ENCODE results near the gene CEP83. TPM values are rescaled to one million over a fixed set of nuclear protein-coding genes. Genes with fewer than 3 reads are reported as not detected.

Gene CEP83
- total RNA-seq, 1 experiment from 2014 or later, result 19.2 TPM

DNA sequence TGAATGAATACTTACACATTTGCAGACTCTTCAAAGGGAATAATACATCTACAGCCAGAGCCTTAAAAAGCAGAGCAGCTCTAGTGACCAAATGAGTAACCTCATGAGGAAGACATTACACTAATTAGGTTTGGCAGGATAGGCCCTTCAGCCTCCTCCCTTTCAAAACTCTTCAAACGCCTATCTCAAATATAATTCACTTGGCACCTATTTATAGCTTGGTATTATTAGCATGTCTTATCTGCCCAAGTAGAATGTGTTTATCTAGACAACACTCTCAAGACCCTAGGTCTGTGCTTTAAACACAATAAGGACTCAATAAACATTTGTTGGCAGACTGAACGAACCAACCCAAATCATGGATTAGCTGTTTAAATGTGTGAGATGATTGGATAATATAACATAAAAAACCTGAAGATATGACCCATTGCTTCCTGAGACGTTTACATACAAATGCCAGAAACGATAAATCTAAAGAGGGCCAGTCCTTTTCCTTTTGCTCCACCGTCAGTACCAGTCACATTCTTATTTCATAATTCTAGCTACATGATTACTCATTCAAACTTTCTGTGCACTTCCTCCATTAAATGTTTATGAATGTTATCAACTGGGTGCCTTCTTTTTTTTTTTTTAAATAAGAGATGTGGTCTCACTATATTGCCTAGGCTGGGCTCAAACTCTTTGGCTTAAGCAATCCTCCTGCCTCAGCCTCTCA is 123.3 kb downstream of the CEP83 start:
- BruUV-seq (replicated peaks), result no TSS peak
- ChIA-PET POLR2A (no interaction called here), CTCF (no interaction called here), RAD21 (ENCODE audit: low non-redundant PET in 1 of 2, low total read pairs in 2 of 2, uncharacterized antibody in 2 of 2, unreplicated experiment in 2 of 2) (no interaction called here)
- ATAC-seq (no peak), DNase-seq (ENCODE audit: low read depth, low spot score) (no peak)
- TF ChIP-seq, protein P1, sequence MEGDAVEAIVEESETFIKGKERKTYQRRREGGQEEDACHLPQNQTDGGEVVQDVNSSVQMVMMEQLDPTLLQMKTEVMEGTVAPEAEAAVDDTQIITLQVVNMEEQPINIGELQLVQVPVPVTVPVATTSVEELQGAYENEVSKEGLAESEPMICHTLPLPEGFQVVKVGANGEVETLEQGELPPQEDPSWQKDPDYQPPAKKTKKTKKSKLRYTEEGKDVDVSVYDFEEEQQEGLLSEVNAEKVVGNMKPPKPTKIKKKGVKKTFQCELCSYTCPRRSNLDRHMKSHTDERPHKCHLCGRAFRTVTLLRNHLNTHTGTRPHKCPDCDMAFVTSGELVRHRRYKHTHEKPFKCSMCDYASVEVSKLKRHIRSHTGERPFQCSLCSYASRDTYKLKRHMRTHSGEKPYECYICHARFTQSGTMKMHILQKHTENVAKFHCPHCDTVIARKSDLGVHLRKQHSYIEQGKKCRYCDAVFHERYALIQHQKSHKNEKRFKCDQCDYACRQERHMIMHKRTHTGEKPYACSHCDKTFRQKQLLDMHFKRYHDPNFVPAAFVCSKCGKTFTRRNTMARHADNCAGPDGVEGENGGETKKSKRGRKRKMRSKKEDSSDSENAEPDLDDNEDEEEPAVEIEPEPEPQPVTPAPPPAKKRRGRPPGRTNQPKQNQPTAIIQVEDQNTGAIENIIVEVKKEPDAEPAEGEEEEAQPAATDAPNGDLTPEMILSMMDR (IDR thresholded peaks at IDR 0.05 in 2 of 3, conservative IDR thresholded peaks at IDR 0.05 in 1 of 3; ENCODE audit: borderline replicate concordance in 1 of 3, insufficient read depth in 1 of 3, low read depth in 2 of 3, low read length in 2 of 3), result no peak
- TF ChIP-seq JUND (IDR thresholded peaks at IDR 0.05) (no peak), FOSL1 (IDR thresholded peaks at IDR 0.05; ENCODE audit: low read depth) (no peak), TCF7L2 (IDR thresholded peaks at IDR 0.05; ENCODE audit: borderline replicate concordance, extremely low read depth, insufficient read depth, insufficient read length) (no peak), EZH2phosphoT487 (IDR thresholded peaks at IDR 0.05; ENCODE audit: borderline replicate concordance) (no peak), RAD21 (IDR thresholded peaks at IDR 0.05; ENCODE audit: low read depth) (no peak), YY1 (IDR thresholded peaks at IDR 0.05; ENCODE audit: extremely low read depth, insufficient replicate concordance, low read depth, low read length) (no peak), CBX3 (IDR thresholded peaks at IDR 0.05; ENCODE audit: low read depth) (no peak), POLR2AphosphoS5 (IDR thresholded peaks at IDR 0.05; ENCODE audit: low read depth, low read length) (no peak), POLR2A (IDR thresholded peaks at IDR 0.05; ENCODE audit: borderline replicate concordance, extremely low read depth, insufficient read depth, insufficient read length) (no peak), SP1 (IDR thresholded peaks at IDR 0.05; ENCODE audit: low read depth) (no peak), ZNF274 (IDR thresholded peaks at IDR 0.05; ENCODE audit: low read depth, low read length) (no peak), ELF1 (IDR thresholded peaks at IDR 0.05; ENCODE audit: borderline replicate concordance, low read depth) (no peak), CEBPB (IDR thresholded peaks at IDR 0.05; ENCODE audit: low read depth) (no peak), EGR1 (IDR thresholded peaks at IDR 0.05; ENCODE audit: low read depth) (no peak), EZH2 (IDR thresholded peaks at IDR 0.05) (no peak)
- TF ChIP-seq, protein P2, sequence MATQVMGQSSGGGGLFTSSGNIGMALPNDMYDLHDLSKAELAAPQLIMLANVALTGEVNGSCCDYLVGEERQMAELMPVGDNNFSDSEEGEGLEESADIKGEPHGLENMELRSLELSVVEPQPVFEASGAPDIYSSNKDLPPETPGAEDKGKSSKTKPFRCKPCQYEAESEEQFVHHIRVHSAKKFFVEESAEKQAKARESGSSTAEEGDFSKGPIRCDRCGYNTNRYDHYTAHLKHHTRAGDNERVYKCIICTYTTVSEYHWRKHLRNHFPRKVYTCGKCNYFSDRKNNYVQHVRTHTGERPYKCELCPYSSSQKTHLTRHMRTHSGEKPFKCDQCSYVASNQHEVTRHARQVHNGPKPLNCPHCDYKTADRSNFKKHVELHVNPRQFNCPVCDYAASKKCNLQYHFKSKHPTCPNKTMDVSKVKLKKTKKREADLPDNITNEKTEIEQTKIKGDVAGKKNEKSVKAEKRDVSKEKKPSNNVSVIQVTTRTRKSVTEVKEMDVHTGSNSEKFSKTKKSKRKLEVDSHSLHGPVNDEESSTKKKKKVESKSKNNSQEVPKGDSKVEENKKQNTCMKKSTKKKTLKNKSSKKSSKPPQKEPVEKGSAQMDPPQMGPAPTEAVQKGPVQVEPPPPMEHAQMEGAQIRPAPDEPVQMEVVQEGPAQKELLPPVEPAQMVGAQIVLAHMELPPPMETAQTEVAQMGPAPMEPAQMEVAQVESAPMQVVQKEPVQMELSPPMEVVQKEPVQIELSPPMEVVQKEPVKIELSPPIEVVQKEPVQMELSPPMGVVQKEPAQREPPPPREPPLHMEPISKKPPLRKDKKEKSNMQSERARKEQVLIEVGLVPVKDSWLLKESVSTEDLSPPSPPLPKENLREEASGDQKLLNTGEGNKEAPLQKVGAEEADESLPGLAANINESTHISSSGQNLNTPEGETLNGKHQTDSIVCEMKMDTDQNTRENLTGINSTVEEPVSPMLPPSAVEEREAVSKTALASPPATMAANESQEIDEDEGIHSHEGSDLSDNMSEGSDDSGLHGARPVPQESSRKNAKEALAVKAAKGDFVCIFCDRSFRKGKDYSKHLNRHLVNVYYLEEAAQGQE (IDR thresholded peaks at IDR 0.05; ENCODE audit: low read depth), result no peak
- TF ChIP-seq, protein P3, sequence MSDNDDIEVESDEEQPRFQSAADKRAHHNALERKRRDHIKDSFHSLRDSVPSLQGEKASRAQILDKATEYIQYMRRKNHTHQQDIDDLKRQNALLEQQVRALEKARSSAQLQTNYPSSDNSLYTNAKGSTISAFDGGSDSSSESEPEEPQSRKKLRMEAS (IDR thresholded peaks at IDR 0.05), result no peak
- TF ChIP-seq, protein P4, sequence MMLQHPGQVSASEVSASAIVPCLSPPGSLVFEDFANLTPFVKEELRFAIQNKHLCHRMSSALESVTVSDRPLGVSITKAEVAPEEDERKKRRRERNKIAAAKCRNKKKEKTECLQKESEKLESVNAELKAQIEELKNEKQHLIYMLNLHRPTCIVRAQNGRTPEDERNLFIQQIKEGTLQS (IDR thresholded peaks at IDR 0.05), result no peak
- TF ChIP-seq, protein P5, sequence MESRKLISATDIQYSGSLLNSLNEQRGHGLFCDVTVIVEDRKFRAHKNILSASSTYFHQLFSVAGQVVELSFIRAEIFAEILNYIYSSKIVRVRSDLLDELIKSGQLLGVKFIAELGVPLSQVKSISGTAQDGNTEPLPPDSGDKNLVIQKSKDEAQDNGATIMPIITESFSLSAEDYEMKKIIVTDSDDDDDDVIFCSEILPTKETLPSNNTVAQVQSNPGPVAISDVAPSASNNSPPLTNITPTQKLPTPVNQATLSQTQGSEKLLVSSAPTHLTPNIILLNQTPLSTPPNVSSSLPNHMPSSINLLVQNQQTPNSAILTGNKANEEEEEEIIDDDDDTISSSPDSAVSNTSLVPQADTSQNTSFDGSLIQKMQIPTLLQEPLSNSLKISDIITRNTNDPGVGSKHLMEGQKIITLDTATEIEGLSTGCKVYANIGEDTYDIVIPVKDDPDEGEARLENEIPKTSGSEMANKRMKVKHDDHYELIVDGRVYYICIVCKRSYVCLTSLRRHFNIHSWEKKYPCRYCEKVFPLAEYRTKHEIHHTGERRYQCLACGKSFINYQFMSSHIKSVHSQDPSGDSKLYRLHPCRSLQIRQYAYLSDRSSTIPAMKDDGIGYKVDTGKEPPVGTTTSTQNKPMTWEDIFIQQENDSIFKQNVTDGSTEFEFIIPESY (IDR thresholded peaks at IDR 0.05; ENCODE audit: extremely low read depth, insufficient replicate concordance, low read length), result no peak
- intact Hi-C loops (cut with micrococcal nuclease), result no loop called here
- Histone ChIP-seq H3K4me1 (ENCODE audit: control insufficient read depth in 1 of 2, insufficient read depth in 2 of 2, low read length in 2 of 2) (no peaks in the 10 kb centered on the region), H3K9ac (ENCODE audit: low read length) (no peak overlapping the region), H3K79me2 (ENCODE audit: insufficient read depth, low read length) (no peaks in the 10 kb centered on the region), H3K27me3 (ENCODE audit: insufficient read depth, low read length) (no peaks in the 10 kb centered on the region), H3K9me2 (ENCODE audit: insufficient read depth) (no peaks in the 10 kb centered on the region), H2AFZ (ENCODE audit: low read depth, low read length, poor library complexity, severe bottlenecking) (no peak overlapping the region), H3K36me3 (ENCODE audit: control insufficient read depth in 1 of 2, insufficient read depth in 2 of 2, low read length in 2 of 2) (no peaks in the 10 kb centered on the region), H3K4me2 (ENCODE audit: low read length) (no peak overlapping the region), H3K27ac (ENCODE audit: low read depth, low read length) (no peak overlapping the region), H3K4me3 (replicated peaks in 1 of 2; ENCODE audit: low read depth in 1 of 2, low read length in 2 of 2) (no peak overlapping the region), H4K20me1 (ENCODE audit: insufficient read depth) (no peaks in the 10 kb centered on the region), H3K9me3 (ENCODE audit: control insufficient read depth in 1 of 2, insufficient read depth in 1 of 2, low read depth in 1 of 2, low read length in 2 of 2) (no peaks in the 10 kb centered on the region)

Data from HCT116 (cell line).